ENCODE results near the gene HS6ST2.

- no peak for TF ChIP-seq CTCF (IDR thresholded peaks at IDR 0.05 in 2 of 3, conservative IDR thresholded peaks at IDR 0.05 in 1 of 3; ENCODE audit: insufficient read depth in 2 of 3, low read depth in 1 of 3, low read length in 3 of 3)
- no peak for TF ChIP-seq SMAD1 (IDR thresholded peaks at IDR 0.05; ENCODE audit: low read depth, low read length, partially characterized antibody)
- no peak for TF ChIP-seq ZNF143 (CRISPR knock-in tag; IDR thresholded peaks at IDR 0.05)
- no peak for TF ChIP-seq HNRNPLL (IDR thresholded peaks at IDR 0.05; ENCODE audit: low read depth, low read length, poor library complexity, severe bottlenecking)
- no peak for TF ChIP-seq USF2 (CRISPR knock-in tag; IDR thresholded peaks at IDR 0.05)
- TF ChIP-seq ZNF165 (CRISPR knock-in tag; IDR thresholded peaks at IDR 0.05; ENCODE audit: borderline replicate concordance): no peak
- no peak for TF ChIP-seq HMGN3 (IDR thresholded peaks at IDR 0.05; ENCODE audit: borderline replicate concordance, extremely low read depth, insufficient read length, low read depth, low read length)
- no peak for TF ChIP-seq KAT2B (IDR thresholded peaks at IDR 0.05; ENCODE audit: low read depth, low read length)
Measured at GRCh38 chrX:132622130-132622529, 336.3 kb downstream of the HS6ST2 start.

Data from K562 (cell line).